Measurements from ENCODE around the gene TNFRSF13B. TPM values are rescaled to one million over a fixed set of nuclear protein-coding genes. Genes with fewer than 3 reads are reported as not detected.
"Not testable (repeated sequence)": the region's sequence is repeated elsewhere in the genome, so short reads cannot be mapped to it uniquely, and the experiment has no call there.

Gene TNFRSF13B
- 2.2 TPM for total RNA-seq

DNA sequence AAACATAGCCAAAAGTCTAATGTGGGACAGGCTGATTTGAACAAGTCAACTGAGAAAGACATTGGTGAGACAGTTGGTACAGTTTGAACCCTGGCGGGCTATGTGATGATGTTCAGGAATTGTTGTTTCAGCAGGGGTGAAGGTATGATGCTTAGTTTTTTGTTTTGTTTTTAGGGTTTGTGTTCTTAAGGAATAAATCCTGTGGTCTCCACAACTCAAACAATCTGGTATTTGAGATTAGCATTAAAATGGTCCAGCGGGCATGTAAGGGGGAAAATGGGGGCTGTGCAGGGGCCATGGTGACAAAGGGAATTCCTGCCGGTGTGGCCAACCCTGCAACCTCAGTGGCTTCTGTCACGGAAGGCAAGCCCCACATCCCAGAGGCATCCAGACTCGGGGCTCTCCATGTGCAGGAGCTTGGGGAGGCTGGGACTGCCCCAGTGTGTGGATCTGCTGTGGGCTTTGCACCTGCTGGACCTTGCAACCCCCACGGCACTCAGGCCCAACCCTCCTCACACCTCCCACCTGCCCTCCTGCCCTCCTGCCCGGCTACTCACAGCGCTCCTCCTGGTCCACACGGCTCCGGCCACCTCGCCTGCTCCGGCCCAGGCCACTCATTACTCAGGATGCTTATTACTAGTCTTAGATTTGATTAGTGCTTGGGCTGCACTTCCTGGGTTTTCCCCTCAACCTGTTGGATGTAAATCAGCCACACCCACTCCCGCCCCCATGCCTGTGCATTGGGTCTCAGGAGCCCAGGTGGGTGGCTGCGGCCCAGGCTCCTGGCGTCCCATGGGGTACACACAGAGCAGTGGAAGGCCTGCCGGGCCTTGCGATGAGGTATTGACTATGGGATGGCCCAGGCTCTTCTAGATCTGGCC is at the start of gene TNFRSF13B:
Gene TNFRSF13B (minus strand): TSS at position 661 of the 881 bp plus-strand sequence. CDS start 43 bp downstream, at position 618.
- Histone ChIP-seq H3K27me3 (ENCODE audit: insufficient read depth, low read length) (no peaks in the 10 kb centered on the region), H3K4me3 (ENCODE audit: low read length) (no peak within 1 kb of the TSS), H3K4me1 (ENCODE audit: insufficient read depth, low read length) (peaks cover 11% of the 10 kb centered on the region), H3K9me3 (ENCODE audit: low read depth, low read length) (no peaks in the 10 kb centered on the region)

DNA sequence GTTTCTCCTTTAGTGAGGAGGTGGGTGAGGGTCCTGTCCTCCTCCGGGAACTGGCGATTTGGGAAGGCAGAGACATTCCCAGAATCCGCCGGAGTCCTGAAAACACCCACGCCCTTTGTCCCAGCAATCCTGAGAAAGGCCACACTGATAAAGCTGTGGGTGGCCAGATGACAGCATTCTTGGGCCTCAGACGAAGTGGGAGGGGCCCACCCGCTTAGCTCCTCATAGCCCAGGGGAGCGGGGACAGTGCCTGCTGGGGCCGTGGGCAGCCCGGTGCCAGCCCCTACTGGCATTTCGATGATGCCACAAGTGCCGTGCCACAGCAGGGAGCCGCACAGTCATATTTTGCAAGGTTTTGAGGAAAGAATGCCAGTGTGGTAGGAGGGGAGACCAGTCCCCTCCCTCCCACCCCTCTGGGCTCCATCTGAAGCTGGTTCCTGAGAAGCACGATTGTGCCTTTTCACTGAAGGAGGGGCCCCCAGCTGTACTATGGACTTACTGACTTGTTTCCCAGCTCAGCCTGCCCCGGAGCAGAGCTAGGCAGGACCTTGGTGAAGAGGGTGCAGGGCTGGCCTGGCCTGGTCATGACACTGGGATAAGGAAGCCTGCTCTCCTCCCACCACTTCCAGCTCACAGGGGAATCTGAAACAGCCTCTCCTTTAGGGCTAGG is 49.4 kb upstream of the TNFRSF13B start:
- H3K9me3 ChIP-seq (ENCODE audit: low read depth, low read length) = no peaks in the 10 kb centered on the region
- H3K27me3 ChIP-seq (ENCODE audit: insufficient read depth, low read length) = no peaks in the 10 kb centered on the region
- H3K4me1 ChIP-seq (ENCODE audit: insufficient read depth, low read length) = peaks cover 7% of the 10 kb centered on the region
- no peak overlapping the region for H3K4me3 ChIP-seq (ENCODE audit: low read length)

DNA sequence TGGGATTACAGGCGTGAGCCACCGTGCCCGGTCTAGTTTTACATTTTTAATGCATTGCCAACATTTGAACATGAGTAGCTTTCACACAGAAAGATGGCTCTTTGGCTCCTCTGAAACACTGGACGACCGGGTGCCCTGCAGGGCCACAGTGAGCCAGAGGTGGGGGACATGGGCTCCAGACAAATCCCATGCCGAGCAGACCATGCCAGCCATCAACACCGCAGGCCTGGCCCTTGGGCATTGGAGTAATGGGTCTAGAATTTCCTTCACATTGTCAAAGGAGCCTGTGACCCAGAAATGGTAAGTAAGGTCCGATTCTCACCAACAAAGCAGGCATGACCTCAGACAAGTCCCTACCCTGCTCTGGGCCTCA is 48.9 kb upstream of the TNFRSF13B start:
- H3K4me3 ChIP-seq (ENCODE audit: low read length) = no peak overlapping the region
- no peaks in the 10 kb centered on the region for H3K27me3 ChIP-seq (ENCODE audit: insufficient read depth, low read length)
- H3K9me3 ChIP-seq (ENCODE audit: low read depth, low read length) = no peaks in the 10 kb centered on the region
- peaks cover 7% of the 10 kb centered on the region for H3K4me1 ChIP-seq (ENCODE audit: insufficient read depth, low read length)

DNA sequence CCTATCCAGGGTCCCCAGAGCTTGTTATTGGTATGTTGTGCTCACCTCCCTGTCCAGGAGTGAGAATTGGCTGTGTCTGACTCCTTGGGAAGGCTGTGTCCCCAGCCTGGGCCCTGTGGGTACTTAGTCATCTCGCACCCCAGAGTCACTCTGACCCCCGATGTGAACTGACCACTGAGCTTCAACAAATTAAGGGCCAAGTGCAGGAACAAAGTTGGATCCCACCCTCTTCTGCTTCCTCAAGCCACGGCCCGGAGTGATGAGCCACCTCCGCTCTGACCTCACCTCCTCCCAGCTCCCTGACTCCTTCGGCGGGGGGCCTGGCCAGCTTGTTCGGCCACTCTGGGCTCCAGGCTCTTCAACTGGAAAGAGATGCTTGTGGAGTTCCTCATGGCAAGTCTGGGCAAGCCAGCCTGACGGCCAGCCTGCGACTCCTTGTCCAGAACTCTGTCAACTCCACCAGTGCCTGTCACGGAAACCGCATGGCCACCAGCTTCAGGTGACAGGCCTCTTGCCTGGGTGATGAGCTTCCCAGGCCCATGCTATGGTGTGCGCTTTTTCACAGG is 48.1 kb upstream of the TNFRSF13B start:
- H3K27me3 ChIP-seq (ENCODE audit: insufficient read depth, low read length) = no peaks in the 10 kb centered on the region
- peaks cover 11% of the 10 kb centered on the region for H3K4me1 ChIP-seq (ENCODE audit: insufficient read depth, low read length)
- no peaks in the 10 kb centered on the region for H3K9me3 ChIP-seq (ENCODE audit: low read depth, low read length)
- H3K4me3 ChIP-seq (ENCODE audit: low read length) = no peak overlapping the region

DNA sequence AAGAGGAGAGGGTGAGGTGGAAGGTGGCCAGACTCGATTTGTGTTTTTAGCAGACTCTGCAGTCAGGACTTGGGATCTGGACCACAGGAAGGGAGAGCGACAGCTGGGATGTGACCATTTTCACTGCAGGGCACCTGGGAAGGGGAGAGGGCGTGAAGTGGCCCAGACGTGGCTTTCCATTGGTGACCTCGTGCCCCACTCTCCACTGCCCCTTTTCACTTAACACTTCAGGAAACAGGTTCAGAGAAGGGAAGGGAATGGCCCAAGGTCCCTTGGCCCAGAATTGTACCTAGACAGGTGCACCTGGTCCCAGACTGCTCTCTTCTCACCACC is 47.5 kb upstream of the TNFRSF13B start:
- H3K9me3 ChIP-seq (ENCODE audit: low read depth, low read length) = no peaks in the 10 kb centered on the region
- peaks cover 11% of the 10 kb centered on the region for H3K4me1 ChIP-seq (ENCODE audit: insufficient read depth, low read length)
- H3K27me3 ChIP-seq (ENCODE audit: insufficient read depth, low read length) = no peaks in the 10 kb centered on the region
- no peak overlapping the region for H3K4me3 ChIP-seq (ENCODE audit: low read length)

DNA sequence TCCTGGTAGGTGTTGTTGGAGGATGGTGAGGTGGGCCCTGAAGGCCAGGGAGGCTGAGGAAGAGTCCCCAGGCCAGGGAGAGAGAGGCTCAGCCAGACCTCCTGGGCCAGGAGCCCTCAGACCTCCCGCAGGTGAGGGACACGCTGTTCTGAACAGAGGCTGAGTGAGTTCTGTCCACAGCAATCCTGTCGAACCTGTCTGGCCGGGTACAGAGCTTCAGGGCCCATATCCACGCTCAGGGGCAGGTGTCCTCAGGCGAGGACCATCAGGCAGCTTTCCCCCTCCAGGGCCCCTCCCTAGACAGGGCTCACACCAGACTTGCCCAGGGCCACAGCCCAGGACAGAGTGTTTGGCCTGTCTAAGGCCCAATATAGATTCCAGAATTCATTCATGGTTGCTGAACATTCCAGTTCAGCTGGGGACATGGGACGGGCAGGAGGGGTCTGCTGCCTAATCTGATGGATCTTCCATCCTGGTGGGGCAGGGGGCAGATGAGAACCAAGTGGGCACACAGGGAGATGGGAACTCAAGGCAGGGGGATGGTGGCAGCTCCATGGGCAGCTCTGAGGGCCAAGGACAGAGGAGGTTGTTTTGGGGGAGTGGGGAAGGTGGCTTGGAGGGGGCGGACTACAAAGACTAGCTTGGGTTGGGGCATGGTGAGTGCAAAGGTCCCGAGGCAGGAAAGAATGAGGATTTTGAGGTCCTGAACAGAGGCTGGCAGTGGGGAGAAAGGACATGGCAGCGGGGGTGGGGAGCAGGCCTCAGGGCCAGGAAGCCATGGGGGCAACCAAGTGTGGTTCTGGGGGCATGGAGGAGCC is 46.9 kb upstream of the TNFRSF13B start:
- Histone ChIP-seq H3K27me3 (ENCODE audit: insufficient read depth, low read length) (no peaks in the 10 kb centered on the region), H3K4me1 (ENCODE audit: insufficient read depth, low read length) (peaks cover 11% of the 10 kb centered on the region), H3K9me3 (ENCODE audit: low read depth, low read length) (no peaks in the 10 kb centered on the region), H3K4me3 (ENCODE audit: low read length) (no peak overlapping the region)

DNA sequence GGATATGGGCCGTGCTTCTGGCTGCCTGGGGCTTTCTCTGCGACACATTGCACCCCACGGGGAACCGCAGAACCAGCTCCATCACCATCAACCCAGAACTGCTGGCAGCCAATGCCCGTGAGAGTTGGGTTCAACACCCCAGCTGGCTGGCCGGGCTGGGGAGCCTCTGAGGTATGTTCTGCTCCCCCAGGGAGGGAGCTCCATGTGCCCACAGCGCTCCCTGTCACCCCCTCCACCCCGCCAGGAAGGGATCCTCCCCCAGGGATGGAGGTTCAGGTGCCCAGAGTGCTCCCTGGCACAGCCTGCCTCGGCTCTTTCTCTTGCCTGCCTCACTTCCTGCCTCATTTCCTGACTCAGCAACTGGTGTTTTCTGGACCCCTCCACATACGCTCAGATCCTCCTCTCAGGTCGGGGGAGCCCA is 46.1 kb upstream of the TNFRSF13B start:
- Histone ChIP-seq H3K9me3 (ENCODE audit: low read depth, low read length) (no peaks in the 10 kb centered on the region), H3K4me1 (ENCODE audit: insufficient read depth, low read length) (peaks cover 11% of the 10 kb centered on the region), H3K27me3 (ENCODE audit: insufficient read depth, low read length) (no peaks in the 10 kb centered on the region), H3K4me3 (ENCODE audit: low read length) (no peak overlapping the region)

DNA sequence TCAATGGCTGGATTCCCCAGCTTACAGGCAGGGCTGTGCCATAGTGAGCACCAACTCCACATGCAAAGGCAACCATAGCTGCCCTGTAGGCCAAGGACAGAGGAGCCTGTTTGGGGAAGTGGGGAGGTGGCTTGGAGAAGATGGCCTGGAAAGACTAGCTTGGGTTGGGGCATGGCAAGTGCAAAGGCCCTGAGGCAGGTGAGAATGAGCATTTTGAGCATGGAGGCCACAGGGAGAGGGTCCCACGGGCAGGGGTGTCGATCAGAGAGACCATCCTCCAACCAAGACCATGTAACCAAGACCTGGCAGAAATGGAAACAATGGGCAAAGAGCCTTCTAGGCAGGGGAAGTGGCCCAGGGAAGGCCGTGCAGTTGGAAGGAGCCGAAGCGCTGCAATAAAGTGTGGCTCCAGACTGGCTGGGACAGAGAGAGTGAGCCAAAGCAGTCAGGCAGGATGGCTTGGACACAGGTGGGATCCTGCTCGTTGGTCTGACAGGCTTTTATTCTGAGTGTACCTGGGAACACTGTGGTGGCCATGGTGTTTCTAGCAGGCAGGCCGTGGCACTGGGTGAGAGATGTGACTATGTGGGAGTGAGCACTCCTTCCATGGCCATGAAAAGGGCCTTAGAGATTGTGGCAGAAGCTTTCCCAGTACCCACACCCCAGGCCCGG is 45.6 kb upstream of the TNFRSF13B start:
- no peaks in the 10 kb centered on the region for H3K9me3 ChIP-seq (ENCODE audit: low read depth, low read length)
- H3K27me3 ChIP-seq (ENCODE audit: insufficient read depth, low read length) = no peaks in the 10 kb centered on the region
- H3K4me1 ChIP-seq (ENCODE audit: insufficient read depth, low read length) = peaks cover 11% of the 10 kb centered on the region
- H3K4me3 ChIP-seq (ENCODE audit: low read length) = no peak overlapping the region

DNA sequence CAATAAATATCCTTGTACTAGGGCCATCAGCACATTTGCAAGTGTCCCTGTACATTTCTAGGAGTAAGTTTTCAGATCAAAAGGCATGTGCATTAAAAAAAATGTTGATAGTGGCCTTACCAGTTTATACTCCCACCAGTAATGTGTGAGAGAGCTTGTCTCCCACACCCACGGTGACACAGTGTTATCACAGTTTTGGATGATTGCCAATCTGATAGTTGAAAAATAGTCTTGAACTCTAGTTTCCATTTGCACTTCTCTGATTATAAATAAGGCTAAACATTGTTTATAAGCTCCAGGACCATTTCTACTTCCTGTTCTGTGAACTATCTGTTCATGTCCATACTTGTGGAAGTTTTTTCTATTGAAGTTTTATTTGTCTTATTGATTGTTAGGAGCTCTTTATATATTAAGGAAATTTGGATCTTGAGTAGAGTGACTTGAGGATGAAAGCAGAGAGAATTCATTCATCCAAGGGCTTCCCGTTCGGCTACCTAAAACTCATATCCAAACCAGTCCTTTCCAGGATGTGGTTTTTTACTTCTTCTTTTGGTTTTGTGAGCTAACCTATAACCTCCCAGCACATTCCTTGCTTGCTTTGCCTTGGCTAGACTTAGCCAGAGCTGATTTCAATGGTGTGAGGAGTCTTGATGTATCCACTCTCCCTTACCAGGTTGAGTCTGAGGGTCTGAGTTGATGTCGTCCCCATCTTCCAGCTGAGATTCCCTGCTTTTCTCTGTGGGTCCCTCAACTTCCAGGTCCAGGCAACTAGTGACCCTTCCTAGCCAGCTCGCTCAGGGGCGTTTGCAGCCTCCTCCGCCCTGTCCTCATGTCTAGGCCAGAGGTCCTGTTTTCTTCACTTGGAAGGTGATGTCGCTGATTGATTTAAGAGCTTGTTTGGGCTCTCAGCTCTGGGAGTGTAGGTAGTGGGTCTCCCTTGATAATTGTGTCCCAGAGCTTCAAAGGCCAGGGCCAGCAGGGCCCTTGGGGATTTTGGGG is 44.6 kb upstream of the TNFRSF13B start:
- peaks cover 11% of the 10 kb centered on the region for H3K4me1 ChIP-seq (ENCODE audit: insufficient read depth, low read length)
- H3K9me3 ChIP-seq (ENCODE audit: low read depth, low read length); H3K27me3 ChIP-seq (ENCODE audit: insufficient read depth, low read length); H3K4me3 ChIP-seq (ENCODE audit: low read length): not testable (repeated sequence)

DNA sequence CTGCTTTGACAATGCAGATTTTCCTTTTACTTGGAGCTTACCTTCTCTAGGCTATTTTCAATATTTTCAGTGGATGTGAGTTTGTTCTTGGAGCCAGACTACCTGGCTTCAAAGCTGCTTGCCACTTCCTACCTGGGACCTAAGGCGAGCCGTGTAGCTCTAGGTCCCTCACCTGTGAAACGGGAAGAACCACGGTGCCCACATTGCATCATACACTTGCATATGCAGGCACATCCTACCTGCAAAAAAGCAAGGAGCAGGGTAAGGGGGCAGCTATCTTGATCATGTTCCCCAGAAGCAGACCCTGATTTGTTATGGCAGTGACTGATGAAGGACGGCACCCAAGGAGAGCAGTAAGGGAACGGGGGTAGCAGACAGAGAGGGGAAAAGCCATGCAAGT is 43.3 kb upstream of the TNFRSF13B start:
- Histone ChIP-seq H3K27me3 (ENCODE audit: insufficient read depth, low read length) (no peaks in the 10 kb centered on the region), H3K4me1 (ENCODE audit: insufficient read depth, low read length) (peaks cover 11% of the 10 kb centered on the region), H3K4me3 (ENCODE audit: low read length) (no peak overlapping the region), H3K9me3 (ENCODE audit: low read depth, low read length) (no peaks in the 10 kb centered on the region)

DNA sequence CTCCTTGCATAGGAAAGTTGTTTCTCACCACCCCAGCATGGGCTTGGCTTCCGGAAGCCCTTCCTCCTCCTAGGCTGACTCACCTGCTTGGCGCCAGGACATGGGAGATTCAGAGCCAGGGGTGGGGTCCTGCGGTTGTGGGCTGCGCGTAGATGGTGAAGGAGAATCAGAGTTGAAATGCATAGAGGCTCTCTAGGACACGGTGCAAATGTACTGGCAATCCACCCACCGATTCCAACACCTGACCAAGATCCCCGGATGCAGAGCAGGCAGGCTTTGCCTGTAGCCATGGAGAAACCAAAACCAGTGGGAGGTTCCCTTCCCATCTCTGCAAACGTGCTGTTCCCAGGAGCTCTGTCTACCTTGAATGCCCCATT is 42.8 kb upstream of the TNFRSF13B start:
- H3K4me1 ChIP-seq (ENCODE audit: insufficient read depth, low read length) = peaks cover 11% of the 10 kb centered on the region
- H3K4me3 ChIP-seq (ENCODE audit: low read length); H3K27me3 ChIP-seq (ENCODE audit: insufficient read depth, low read length); H3K9me3 ChIP-seq (ENCODE audit: low read depth, low read length): not testable (repeated sequence)

DNA sequence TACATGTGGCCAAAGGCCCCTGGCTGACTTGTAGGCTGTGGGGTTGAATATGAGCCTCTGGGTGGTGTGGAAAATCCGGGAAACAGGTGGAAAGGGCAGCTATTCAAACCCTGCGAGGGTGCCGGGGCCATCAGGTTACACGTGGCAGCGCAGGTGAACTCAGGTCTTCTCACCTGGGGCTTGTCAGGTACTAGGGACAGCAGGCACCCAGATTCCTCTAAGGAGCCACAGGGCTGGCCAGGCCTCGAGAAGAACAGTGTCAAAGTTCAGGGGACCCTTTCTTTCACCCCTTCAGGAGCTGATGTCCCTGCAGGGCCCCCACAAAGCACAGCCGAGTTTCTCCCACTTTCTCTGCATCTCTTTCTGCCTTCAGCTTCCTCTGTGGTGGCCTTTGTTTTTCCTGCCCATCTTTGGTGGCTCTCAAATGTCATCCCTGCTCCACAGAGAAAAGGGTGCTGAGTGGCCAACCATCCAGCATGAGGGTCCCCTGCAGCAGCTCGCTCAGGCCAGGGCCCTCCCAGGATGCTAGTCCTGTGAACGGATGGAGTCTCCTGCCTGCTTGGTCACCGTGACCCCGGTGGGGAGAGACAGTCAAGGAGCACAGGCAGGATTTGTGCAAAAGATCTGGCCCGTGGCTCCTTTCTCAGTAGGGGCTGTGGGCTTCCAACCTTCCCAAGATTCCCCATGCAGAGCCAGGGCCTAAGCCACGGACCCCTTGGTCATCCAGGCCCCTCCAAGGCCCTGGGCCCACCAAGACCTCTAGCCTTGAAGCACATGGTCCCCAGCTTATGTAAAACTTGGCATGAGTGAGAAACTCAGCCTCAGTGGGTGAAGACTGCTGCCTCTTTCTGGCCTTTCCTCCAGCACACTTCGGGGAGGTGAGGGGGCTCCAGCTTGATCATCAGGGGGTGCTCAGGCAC is 42.2 kb upstream of the TNFRSF13B start:
- H3K4me3 ChIP-seq (ENCODE audit: low read length); H3K27me3 ChIP-seq (ENCODE audit: insufficient read depth, low read length); H3K9me3 ChIP-seq (ENCODE audit: low read depth, low read length): not testable (repeated sequence)
- peaks cover 11% of the 10 kb centered on the region for H3K4me1 ChIP-seq (ENCODE audit: insufficient read depth, low read length)

Data from mononuclear cell (primary cell).